ENCODE results near the gene UGT8. TPM values are rescaled to one million over a fixed set of nuclear protein-coding genes. Genes with fewer than 3 reads are reported as not detected.

UGT8 gene
- total RNA-seq, 1 donor from 2014 or later = not detected

- no peaks in the 10 kb centered on the region for H3K9me3 Mint-ChIP-seq (ENCODE audit: low read depth)
- H3K36me3 Mint-ChIP-seq (ENCODE audit: low read depth) = no peaks in the 10 kb centered on the region
- TF ChIP-seq CTCF (IDR thresholded peaks at IDR 0.05) = no peak
- no peak for DNase-seq (ENCODE audit: low spot score)
- no peak overlapping the region for H3K27ac Mint-ChIP-seq (ENCODE audit: unreplicated experiment)
- no peaks in the 10 kb centered on the region for H3K4me1 Mint-ChIP-seq (ENCODE audit: low read depth)
- H3K4me3 Mint-ChIP-seq (ENCODE audit: unreplicated experiment) = no peak overlapping the region
- peaks cover 44% of the 10 kb centered on the region for H3K27me3 Mint-ChIP-seq (ENCODE audit: low read depth)
Observed at GRCh38 chr4:114649908-114650307, 51.3 kb downstream of the UGT8 start.

GRCh38 chr4:114653675-114654074 lies 55.1 kb downstream of the UGT8 start:
- no peak for TF ChIP-seq CTCF (IDR thresholded peaks at IDR 0.05)
- H3K4me1 Mint-ChIP-seq (ENCODE audit: low read depth) = no peaks in the 10 kb centered on the region
- no peaks in the 10 kb centered on the region for H3K9me3 Mint-ChIP-seq (ENCODE audit: low read depth)
- no peaks in the 10 kb centered on the region for H3K36me3 Mint-ChIP-seq (ENCODE audit: low read depth)
- H3K27me3 Mint-ChIP-seq (ENCODE audit: low read depth) = peaks cover 61% of the 10 kb centered on the region
- H3K27ac Mint-ChIP-seq (ENCODE audit: unreplicated experiment) = no peak overlapping the region
- DNase-seq (ENCODE audit: low spot score) = no peak
- H3K4me3 Mint-ChIP-seq (ENCODE audit: unreplicated experiment) = no peak overlapping the region

GRCh38 chr4:114654592-114654991 lies 56.0 kb downstream of the UGT8 start:
- DNase-seq (ENCODE audit: low spot score) = no peak
- no peaks in the 10 kb centered on the region for H3K4me1 Mint-ChIP-seq (ENCODE audit: low read depth)
- H3K36me3 Mint-ChIP-seq (ENCODE audit: low read depth) = no peaks in the 10 kb centered on the region
- no peaks in the 10 kb centered on the region for H3K9me3 Mint-ChIP-seq (ENCODE audit: low read depth)
- H3K27ac Mint-ChIP-seq (ENCODE audit: unreplicated experiment) = no peak overlapping the region
- no peak overlapping the region for H3K4me3 Mint-ChIP-seq (ENCODE audit: unreplicated experiment)
- no peak for TF ChIP-seq CTCF (IDR thresholded peaks at IDR 0.05)
- H3K27me3 Mint-ChIP-seq (ENCODE audit: low read depth) = peaks cover 63% of the 10 kb centered on the region

GRCh38 chr4:114658179-114658578 lies 59.6 kb downstream of the UGT8 start:
- H3K27me3 Mint-ChIP-seq (ENCODE audit: low read depth) = peaks cover 59% of the 10 kb centered on the region
- TF ChIP-seq CTCF (IDR thresholded peaks at IDR 0.05) = no peak
- H3K4me1 Mint-ChIP-seq (ENCODE audit: low read depth) = no peaks in the 10 kb centered on the region
- H3K36me3 Mint-ChIP-seq (ENCODE audit: low read depth) = no peaks in the 10 kb centered on the region
- no peaks in the 10 kb centered on the region for H3K9me3 Mint-ChIP-seq (ENCODE audit: low read depth)
- no peak overlapping the region for H3K4me3 Mint-ChIP-seq (ENCODE audit: unreplicated experiment)
- no peak overlapping the region for H3K27ac Mint-ChIP-seq (ENCODE audit: unreplicated experiment)
- DNase-seq (ENCODE audit: low spot score) = no peak

- H3K9me3 Mint-ChIP-seq (ENCODE audit: low read depth) = no peaks in the 10 kb centered on the region
- H3K4me1 Mint-ChIP-seq (ENCODE audit: low read depth) = no peaks in the 10 kb centered on the region
- no peak for DNase-seq (ENCODE audit: low spot score)
- no peak overlapping the region for H3K4me3 Mint-ChIP-seq (ENCODE audit: unreplicated experiment)
- no peak overlapping the region for H3K27ac Mint-ChIP-seq (ENCODE audit: unreplicated experiment)
- no peak for TF ChIP-seq CTCF (IDR thresholded peaks at IDR 0.05)
- H3K36me3 Mint-ChIP-seq (ENCODE audit: low read depth) = no peaks in the 10 kb centered on the region
- H3K27me3 Mint-ChIP-seq (ENCODE audit: low read depth) = peaks cover 59% of the 10 kb centered on the region
Observed at GRCh38 chr4:114658776-114659175, 60.2 kb downstream of the UGT8 start.

All from chondrocyte (in vitro differentiated cells).